ENCODE measurements around the gene SBK2. TPM values are rescaled to one million over a fixed set of nuclear protein-coding genes. Genes with fewer than 3 reads are reported as not detected.

SBK2 gene
- total RNA-seq, 4 donors from 2014 or later: not detected

DNA sequence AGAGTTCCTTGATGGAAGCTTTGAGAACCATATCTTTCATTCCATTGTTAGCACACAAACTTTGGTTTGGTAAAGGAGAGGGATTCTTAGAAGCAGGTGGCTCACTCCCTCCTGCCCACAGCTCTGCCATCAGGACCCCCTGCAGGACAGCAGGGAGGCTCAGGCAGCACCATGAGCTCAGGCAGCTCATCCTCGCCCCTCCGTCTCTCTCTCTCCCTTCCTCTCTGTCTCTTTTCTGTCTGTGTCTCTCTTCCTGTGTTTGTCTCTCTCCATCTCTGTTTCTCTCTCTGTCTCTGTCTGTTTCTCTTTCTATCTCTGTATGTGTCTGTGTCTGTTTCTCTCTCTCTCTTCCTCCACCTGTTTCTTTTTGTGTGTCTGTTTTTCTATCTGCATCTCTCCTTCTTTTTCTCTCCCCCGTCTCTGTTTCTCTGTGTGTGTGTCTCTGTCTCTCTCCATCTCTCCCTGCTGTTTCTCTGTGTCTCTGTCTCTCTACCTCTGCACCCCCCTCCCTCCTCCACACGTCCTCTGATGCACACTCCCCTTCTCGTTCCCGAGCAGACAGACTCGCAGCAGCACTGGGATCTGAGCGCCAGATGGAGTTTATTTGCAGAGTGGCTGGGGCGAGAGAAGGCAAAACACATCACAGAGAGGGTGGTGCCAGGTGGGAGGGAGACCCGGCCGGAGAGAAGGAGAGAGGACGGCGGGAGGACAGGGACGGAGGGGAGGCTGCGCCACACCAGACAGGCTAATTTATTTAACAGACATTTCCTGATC, 8.7 kb downstream of the SBK2 start:
- Histone ChIP-seq H3K4me1 (peaks cover 0 to 6% of the 10 kb centered on the region in 2 donors), H3K27me3 (no peaks in the 10 kb centered on the region), H3K27ac (no peak overlapping the region), H3K36me3 (no peaks in the 10 kb centered on the region), H3K4me3 (replicated peaks in 1 of 3) (no peak overlapping the region), H3K9me3 (no peaks in the 10 kb centered on the region)
- intact Hi-C loops (cut with DNase I): no loop called here
- 31 to 32% methylated on average over 15 of the region's 15 CpGs for WGBS, 2 donors
- no peak for DNase-seq
- no peak for TF ChIP-seq POLR2A (IDR thresholded peaks at IDR 0.05)
- TF ChIP-seq, protein P1, sequence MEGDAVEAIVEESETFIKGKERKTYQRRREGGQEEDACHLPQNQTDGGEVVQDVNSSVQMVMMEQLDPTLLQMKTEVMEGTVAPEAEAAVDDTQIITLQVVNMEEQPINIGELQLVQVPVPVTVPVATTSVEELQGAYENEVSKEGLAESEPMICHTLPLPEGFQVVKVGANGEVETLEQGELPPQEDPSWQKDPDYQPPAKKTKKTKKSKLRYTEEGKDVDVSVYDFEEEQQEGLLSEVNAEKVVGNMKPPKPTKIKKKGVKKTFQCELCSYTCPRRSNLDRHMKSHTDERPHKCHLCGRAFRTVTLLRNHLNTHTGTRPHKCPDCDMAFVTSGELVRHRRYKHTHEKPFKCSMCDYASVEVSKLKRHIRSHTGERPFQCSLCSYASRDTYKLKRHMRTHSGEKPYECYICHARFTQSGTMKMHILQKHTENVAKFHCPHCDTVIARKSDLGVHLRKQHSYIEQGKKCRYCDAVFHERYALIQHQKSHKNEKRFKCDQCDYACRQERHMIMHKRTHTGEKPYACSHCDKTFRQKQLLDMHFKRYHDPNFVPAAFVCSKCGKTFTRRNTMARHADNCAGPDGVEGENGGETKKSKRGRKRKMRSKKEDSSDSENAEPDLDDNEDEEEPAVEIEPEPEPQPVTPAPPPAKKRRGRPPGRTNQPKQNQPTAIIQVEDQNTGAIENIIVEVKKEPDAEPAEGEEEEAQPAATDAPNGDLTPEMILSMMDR (IDR thresholded peaks at IDR 0.05): no peak

DNA sequence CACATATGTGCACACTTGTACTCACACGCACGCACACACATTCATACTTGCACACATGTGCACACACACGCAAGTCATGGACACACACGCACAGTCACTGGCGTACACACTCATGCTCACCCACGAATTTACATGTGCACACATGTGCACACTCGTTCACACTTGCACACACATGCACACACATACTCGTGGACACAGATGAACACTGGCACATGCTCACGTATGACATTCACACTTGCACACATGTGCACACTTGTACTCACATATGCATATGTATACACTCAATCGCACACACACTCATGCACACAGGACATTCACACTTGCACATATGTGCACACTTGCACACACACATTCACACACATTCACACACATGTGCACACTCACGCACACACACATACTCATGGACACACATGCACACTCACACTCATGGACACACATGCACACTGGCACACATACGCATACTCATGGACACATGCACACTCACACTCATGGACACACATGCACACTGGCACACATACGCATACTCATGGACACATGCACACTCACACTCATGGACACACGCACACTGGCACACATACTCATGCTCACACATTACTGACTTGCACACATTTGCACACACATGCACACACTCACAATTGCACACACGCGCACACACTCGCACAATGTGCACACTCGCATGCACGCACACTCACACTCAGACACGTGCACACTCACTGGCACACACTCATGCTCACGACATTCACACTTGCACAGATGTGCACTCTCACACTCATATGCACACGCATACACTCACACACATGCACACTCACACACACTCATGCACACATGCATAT, 9.5 kb downstream of the SBK2 start:
- no peak for DNase-seq
- H3K4me1 ChIP-seq: peaks cover 0 to 6% of the 10 kb centered on the region in 2 donors
- H3K27me3 ChIP-seq: no peaks in the 10 kb centered on the region
- no peaks in the 10 kb centered on the region for H3K36me3 ChIP-seq
- no peak overlapping the region for H3K27ac ChIP-seq
- 78 to 80% methylated on average over 22 of the region's 22 CpGs for WGBS, 2 donors
- intact Hi-C loops (cut with DNase I): no loop called here
- H3K9me3 ChIP-seq: no peaks in the 10 kb centered on the region
- no peak overlapping the region for H3K4me3 ChIP-seq (replicated peaks in 1 of 3)
- TF ChIP-seq, protein P1 (IDR thresholded peaks at IDR 0.05): no peak
- no peak for TF ChIP-seq POLR2A (IDR thresholded peaks at IDR 0.05)

DNA sequence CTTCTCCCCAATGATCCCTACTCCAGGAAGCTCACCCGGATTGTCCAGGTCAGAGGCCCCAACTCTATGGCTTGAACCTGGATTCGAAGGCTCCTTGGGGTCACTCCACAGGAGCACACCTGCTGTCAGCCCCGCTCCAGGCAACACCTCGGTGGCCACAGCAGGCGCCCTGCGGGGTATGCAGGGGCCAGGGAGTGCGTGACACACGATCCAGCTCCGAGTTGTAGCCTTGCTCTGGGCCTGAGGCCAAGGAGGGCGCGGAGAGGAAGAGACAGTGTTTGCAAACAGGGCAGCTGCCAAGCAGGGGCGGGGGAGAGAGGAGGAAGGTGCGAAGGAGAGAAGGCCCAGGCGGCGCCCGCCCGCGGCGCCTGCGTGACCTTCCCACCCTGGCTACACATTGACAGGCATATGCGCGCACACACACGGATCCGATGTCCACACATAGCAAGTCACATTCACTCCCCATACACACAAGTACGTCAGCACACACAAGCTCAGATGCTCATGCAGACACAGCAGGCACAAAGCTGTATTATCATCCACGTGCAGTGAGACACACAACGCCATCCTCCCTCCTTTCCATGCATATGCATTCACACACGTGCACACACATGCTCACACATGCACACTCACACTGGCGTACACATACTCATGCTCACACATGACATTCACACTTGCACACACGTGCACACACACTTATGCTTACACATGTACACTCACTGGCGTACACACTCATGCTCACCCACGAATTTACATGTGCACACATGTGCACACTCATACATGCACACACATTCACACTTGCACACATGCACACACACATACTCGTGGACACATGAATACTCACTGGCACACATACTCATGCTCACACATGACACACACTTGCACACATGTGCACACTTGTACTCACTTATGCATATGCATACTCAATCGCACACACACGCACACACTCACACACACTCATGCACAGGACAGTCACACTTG, 10.4 kb downstream of the SBK2 start:
- WGBS, 2 donors: 37 to 38% methylated on average over 29 to 31 of the region's 35 CpGs
- no peaks in the 10 kb centered on the region for H3K27me3 ChIP-seq
- no peak overlapping the region for H3K4me3 ChIP-seq (replicated peaks in 1 of 3)
- no peak overlapping the region for H3K27ac ChIP-seq
- H3K9me3 ChIP-seq: no peaks in the 10 kb centered on the region
- H3K36me3 ChIP-seq: no peaks in the 10 kb centered on the region
- peaks cover 0 to 6% of the 10 kb centered on the region in 2 donors for H3K4me1 ChIP-seq
- peak; percentile 21 to 41 for DNase-seq
- no peak for TF ChIP-seq POLR2A (IDR thresholded peaks at IDR 0.05)
- TF ChIP-seq, protein P1 (IDR thresholded peaks at IDR 0.05): no peak
- intact Hi-C loops (cut with DNase I): no loop called here

DNA sequence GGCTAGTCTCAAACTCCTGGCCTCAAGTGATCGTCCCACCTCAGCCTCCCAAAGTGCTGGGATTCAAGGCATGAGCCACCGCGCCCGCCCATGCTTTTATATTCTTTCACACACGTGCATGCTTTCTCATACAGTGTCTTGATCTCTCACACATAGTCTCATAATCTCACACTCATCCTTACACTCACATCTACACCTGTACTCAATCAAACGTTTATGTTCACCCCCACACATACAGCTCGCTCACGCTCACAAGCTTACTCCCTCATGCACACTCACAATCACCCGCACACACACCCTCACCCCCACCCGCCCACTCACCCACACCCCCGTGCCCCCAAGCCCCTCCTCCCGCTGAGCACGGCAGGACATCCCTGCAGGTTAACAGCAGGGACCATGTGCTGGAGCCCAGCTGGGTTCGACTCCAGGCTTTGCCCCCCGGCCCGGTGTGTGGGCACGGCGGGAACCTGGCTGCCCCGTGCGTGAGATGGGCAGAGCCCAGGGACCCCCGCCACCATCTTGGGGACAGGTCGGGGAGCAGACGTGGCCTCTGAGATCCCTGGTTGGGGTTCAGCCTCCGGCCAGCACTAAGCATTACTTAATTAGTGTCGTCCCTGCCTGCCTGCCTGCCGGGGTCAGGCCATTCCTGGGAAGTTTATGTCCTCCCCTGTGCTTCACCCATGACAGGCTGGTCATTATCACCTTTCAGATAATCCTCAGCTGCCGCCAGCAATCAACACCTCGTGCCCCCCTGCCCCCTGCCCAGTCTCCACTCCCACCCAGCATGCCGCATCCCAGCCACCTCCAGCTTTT, 11.4 kb downstream of the SBK2 start:
- Histone ChIP-seq H3K27ac (no peak overlapping the region), H3K4me1 (peaks cover 0 to 6% of the 10 kb centered on the region in 2 donors), H3K9me3 (no peaks in the 10 kb centered on the region), H3K27me3 (no peaks in the 10 kb centered on the region), H3K36me3 (no peaks in the 10 kb centered on the region), H3K4me3 (replicated peaks in 1 of 3) (no peak overlapping the region)
- WGBS, 2 donors: 43 to 47% methylated on average over 18 to 19 of the region's 29 CpGs
- TF ChIP-seq, protein P1 (IDR thresholded peaks at IDR 0.05): no peak
- TF ChIP-seq POLR2A (IDR thresholded peaks at IDR 0.05): no peak
- no peak for DNase-seq
- intact Hi-C loops (cut with DNase I): no loop called here
